Thoracic aorta (tissue), 2 donors: ENCODE results near the gene TMEM255B. TPM values are rescaled to one million over a fixed set of nuclear protein-coding genes. Genes with fewer than 3 reads are reported as not detected.

ENCODE experiments used
- ATAC-seq: fragments of 150-250 bp; one replicate; pipeline ENCODE4 v1.8.0; 2017; ENCODE audit warnings: low read depth; ENCODE audit not compliant: insufficient number of reproducible peaks, low FRiP score
- DNase-seq: peaks from one replicate; pipeline ENCODE4 v3.0.0-alpha.2; 2020; ENCODE audit warnings: low spot score
- H3K27ac ChIP-seq, 2 donors: fragments of 200-600 bp; sonication (generic); 1 replicate in 1 of 2; 2 replicates in 1 of 2; pipeline ENCODE4 v1.5.1; 2016; ENCODE audit warnings: mild to moderate bottlenecking in 2 of 2, moderate library complexity in 2 of 2
- H3K27me3 ChIP-seq: fragments of 200-600 bp; sonication (generic); replicated peaks from 2 replicates; pipeline ENCODE4 v1.6.0; 2016; ENCODE audit warnings: mild to moderate bottlenecking; ENCODE audit not compliant: insufficient read depth
- H3K36me3 ChIP-seq: fragments of 200-600 bp; sonication (generic); one replicate; pipeline ENCODE4 v1.5.1; 2016
- H3K4me1 ChIP-seq, 2 donors: fragments of 200-600 bp; sonication (generic); 1 replicate in 1 of 2; 2 replicates in 1 of 2; pipeline versions ENCODE4 v1.5.1 to v1.6.0; 2016; ENCODE audit warnings: low read depth in 2 of 2, mild to moderate bottlenecking in 1 of 2; ENCODE audit not compliant: control insufficient read depth in 1 of 2
- H3K4me3 ChIP-seq: fragments of 200-600 bp; sonication (generic); 2 replicates; pipeline ENCODE4 v1.5.1; 2016; ENCODE audit warnings: mild to moderate bottlenecking
- H3K9me3 ChIP-seq: fragments of 200-600 bp; sonication (generic); 2 replicates; pipeline ENCODE4 v1.5.1; 2016
- CTCF ChIP-seq: fragments of 200-600 bp; sonication (generic); IDR thresholded peaks from one replicate; pipeline ENCODE4 v1.5.1; 2019; ENCODE audit warnings: antibody characterized with exemption
- total RNA-seq, 2 donors: library from RNA; depleted of rRNA; stranded (reverse); fragments of >200 nt; gene quantifications; one replicate each; pipeline versions ENCODE4 v1.1.0 to v1.2.3, GENCODE V29; 2016

TMEM255B gene
- total RNA-seq, 2 donors from 2014 or later, result 11.2 to 14.9 TPM

- TF ChIP-seq CTCF, result no peak
- ATAC-seq, result no peak
- DNase-seq, result no peak
- peaks cover 18 to 28% of the 10 kb centered on the region in 2 donors for H3K4me1 ChIP-seq
- no peaks in the 10 kb centered on the region for H3K36me3 ChIP-seq
- H3K27me3 ChIP-seq, result no peaks in the 10 kb centered on the region
- no peaks in the 10 kb centered on the region for H3K9me3 ChIP-seq
- no peak overlapping the region for H3K27ac ChIP-seq
- H3K4me3 ChIP-seq, result no peak overlapping the region
Measured at GRCh38 chr13:113865427-113865826, 106.4 kb downstream of the TMEM255B start.

Other genes starting within 250 kb of the TMEM255B start
- 10 to 100 TPM; 39.3 to 49.3 TPM for gene TFDP1, start 174.5 kb upstream of the TMEM255B start, total RNA-seq
- gene ATP4B, start 101.0 kb upstream of the TMEM255B start, total RNA-seq, result under 1 TPM in 1 of 2 donors, not detected in 1; 0.85 TPM
- gene GRK1, start 92.0 kb upstream of the TMEM255B start, total RNA-seq, result not detected
- gene GAS6, start 104.8 kb downstream of the TMEM255B start, total RNA-seq, result 1,000 to 10,000 TPM in 1 of 2 donors, 100 to 1,000 TPM in 1; 854 to 1,319 TPM
- 1 to 10 TPM; 1.1 TPM for gene C13orf46, start 214.8 kb downstream of the TMEM255B start, total RNA-seq